PC-9 (cell line): Measurements from ENCODE around the gene HIBCH.

ENCODE experiments used
- EZH2 ChIP-seq: fragments of 200-600 bp; sonication (generic); IDR thresholded peaks from 2 replicates; pipeline ENCODE4 v1.8.0; 2017; ENCODE audit warnings: antibody characterized with exemption, low read depth
- TF ChIP-seq, protein P1 (sequence below): fragments of 200-600 bp; sonication (generic); conservative IDR thresholded peaks from 2 replicates; pipeline ENCODE4 v1.6.1; 2017; ENCODE audit warnings: mixed run types, antibody characterized with exemption, mild to moderate bottlenecking, moderate library complexity

DNA sequence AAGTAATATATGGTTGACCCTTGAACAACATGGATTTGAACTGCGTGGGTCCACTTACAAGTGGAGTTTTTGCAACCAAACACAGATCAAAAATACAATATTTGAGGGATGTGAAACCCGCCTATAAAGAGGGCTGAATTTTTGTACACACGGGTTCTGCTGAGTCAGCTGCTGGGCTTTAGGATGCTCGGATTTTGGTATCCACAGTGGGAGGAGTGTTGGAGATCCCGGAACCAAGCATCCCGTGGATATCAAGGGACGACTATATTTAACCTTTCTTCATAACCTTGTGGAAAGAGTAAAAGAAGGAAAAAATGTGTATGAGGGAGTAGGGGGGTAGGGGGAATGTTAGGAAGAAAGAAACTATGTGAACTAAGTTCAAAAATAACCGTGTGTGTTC, 13.8 kb upstream of the HIBCH start:
- no peak for TF ChIP-seq EZH2
- TF ChIP-seq, protein P1, sequence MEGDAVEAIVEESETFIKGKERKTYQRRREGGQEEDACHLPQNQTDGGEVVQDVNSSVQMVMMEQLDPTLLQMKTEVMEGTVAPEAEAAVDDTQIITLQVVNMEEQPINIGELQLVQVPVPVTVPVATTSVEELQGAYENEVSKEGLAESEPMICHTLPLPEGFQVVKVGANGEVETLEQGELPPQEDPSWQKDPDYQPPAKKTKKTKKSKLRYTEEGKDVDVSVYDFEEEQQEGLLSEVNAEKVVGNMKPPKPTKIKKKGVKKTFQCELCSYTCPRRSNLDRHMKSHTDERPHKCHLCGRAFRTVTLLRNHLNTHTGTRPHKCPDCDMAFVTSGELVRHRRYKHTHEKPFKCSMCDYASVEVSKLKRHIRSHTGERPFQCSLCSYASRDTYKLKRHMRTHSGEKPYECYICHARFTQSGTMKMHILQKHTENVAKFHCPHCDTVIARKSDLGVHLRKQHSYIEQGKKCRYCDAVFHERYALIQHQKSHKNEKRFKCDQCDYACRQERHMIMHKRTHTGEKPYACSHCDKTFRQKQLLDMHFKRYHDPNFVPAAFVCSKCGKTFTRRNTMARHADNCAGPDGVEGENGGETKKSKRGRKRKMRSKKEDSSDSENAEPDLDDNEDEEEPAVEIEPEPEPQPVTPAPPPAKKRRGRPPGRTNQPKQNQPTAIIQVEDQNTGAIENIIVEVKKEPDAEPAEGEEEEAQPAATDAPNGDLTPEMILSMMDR, result no peak
